IMR-90 (cell line): ENCODE measurements around the gene DGKH.

ENCODE experiments used
- BHLHE40 ChIP-seq: fragments of 150-350 bp; IDR thresholded peaks from 2 replicates; pipeline ENCODE4 v1.6.1; 2016; ENCODE audit warnings: mild to moderate bottlenecking, low read depth, low read length
- CEBPB ChIP-seq: IDR thresholded peaks from 2 replicates; pipeline ENCODE4 v1.6.1; 2012; ENCODE audit warnings: low read depth, low read length, improper control_type of control experiment
- CHD1 ChIP-seq: IDR thresholded peaks from 2 replicates; pipeline ENCODE4 v1.6.1; 2012; ENCODE audit warnings: low read depth, low read length, improper control_type of control experiment
- FOS ChIP-seq: fragments of 150-350 bp; IDR thresholded peaks from 2 replicates; pipeline ENCODE4 v1.6.1; 2016; ENCODE audit warnings: low read depth, low read length
- MAFK ChIP-seq: IDR thresholded peaks from 2 replicates; pipeline ENCODE4 v1.6.1; 2012; ENCODE audit warnings: low read depth, low read length, improper control_type of control experiment
- MXI1 ChIP-seq: IDR thresholded peaks from 2 replicates; pipeline ENCODE4 v1.6.1; 2012; ENCODE audit warnings: low read depth, mild to moderate bottlenecking, low read length, moderate library complexity, borderline replicate concordance
- NFE2L2 ChIP-seq: fragments of 150-350 bp; IDR thresholded peaks from 2 replicates; pipeline ENCODE4 v1.6.1; 2016; ENCODE audit warnings: low read depth, mild to moderate bottlenecking, low read length
- POLR2A ChIP-seq: IDR thresholded peaks from 2 replicates; pipeline ENCODE4 v1.6.1; 2012; ENCODE audit warnings: mild to moderate bottlenecking, low read depth, low read length
- RAD21 ChIP-seq: IDR thresholded peaks from 2 replicates; pipeline ENCODE4 v1.6.1; 2012; ENCODE audit warnings: low read length, improper control_type of control experiment
- RCOR1 ChIP-seq: IDR thresholded peaks from 2 replicates; pipeline ENCODE4 v1.6.1; 2012; ENCODE audit warnings: mild to moderate bottlenecking, low read length, improper control_type of control experiment; ENCODE audit not compliant: insufficient replicate concordance
- RFX5 ChIP-seq: IDR thresholded peaks from 2 replicates; pipeline ENCODE4 v1.8.0; 2012; ENCODE audit warnings: low read depth, mild to moderate bottlenecking, low read length, moderate library complexity
- SMC3 ChIP-seq: fragments of 150-350 bp; IDR thresholded peaks from 2 replicates; pipeline ENCODE4 v1.6.1; 2016; ENCODE audit warnings: low read depth, mild to moderate bottlenecking, antibody characterized with exemption, low read length, moderate library complexity
- TF ChIP-seq, protein P1 (sequence below): conservative IDR thresholded peaks from 2 replicates; pipeline ENCODE4 v1.5.1; 2012; ENCODE audit warnings: mild to moderate bottlenecking, low read depth, low read length, improper control_type of control experiment
- TF ChIP-seq, protein P2 (sequence below): fragments of 150-350 bp; IDR thresholded peaks from 2 replicates; pipeline ENCODE4 v1.6.1; 2017; ENCODE audit warnings: mild to moderate bottlenecking, antibody characterized with exemption, low read length, low read depth

DNA sequence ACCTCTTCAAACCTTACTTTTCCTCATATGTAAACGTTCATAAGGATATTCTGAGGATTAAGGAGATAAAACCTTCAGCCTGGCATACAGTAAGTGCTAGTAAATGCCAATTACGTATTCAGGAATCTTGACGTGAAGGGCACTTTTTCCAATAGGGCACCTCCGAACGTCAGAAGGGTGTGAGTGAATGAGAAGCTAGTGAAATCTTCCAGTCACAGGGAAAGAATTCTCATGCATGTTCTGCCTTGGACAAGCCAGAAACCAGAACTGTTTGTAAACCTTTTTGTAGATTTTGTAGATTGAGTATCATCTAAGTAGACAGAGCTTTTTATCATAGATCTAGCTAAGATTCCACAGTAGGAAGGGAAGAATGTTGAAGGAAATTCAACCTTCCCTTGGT, 16.5 kb downstream of the DGKH start:
- TF ChIP-seq RCOR1 = no peak
- TF ChIP-seq, protein P1, sequence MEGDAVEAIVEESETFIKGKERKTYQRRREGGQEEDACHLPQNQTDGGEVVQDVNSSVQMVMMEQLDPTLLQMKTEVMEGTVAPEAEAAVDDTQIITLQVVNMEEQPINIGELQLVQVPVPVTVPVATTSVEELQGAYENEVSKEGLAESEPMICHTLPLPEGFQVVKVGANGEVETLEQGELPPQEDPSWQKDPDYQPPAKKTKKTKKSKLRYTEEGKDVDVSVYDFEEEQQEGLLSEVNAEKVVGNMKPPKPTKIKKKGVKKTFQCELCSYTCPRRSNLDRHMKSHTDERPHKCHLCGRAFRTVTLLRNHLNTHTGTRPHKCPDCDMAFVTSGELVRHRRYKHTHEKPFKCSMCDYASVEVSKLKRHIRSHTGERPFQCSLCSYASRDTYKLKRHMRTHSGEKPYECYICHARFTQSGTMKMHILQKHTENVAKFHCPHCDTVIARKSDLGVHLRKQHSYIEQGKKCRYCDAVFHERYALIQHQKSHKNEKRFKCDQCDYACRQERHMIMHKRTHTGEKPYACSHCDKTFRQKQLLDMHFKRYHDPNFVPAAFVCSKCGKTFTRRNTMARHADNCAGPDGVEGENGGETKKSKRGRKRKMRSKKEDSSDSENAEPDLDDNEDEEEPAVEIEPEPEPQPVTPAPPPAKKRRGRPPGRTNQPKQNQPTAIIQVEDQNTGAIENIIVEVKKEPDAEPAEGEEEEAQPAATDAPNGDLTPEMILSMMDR = no peak
- no peak for TF ChIP-seq SMC3
- no peak for TF ChIP-seq POLR2A
- TF ChIP-seq CHD1 = no peak
- no peak for TF ChIP-seq BHLHE40
- TF ChIP-seq, protein P2, sequence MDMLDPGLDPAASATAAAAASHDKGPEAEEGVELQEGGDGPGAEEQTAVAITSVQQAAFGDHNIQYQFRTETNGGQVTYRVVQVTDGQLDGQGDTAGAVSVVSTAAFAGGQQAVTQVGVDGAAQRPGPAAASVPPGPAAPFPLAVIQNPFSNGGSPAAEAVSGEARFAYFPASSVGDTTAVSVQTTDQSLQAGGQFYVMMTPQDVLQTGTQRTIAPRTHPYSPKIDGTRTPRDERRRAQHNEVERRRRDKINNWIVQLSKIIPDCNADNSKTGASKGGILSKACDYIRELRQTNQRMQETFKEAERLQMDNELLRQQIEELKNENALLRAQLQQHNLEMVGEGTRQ = no peak
- TF ChIP-seq MXI1 = no peak
- TF ChIP-seq RAD21 = no peak
- no peak for TF ChIP-seq MAFK
- TF ChIP-seq CEBPB = no peak
- TF ChIP-seq RFX5 = no peak
- no peak for TF ChIP-seq FOS
- no peak for TF ChIP-seq NFE2L2
